B cell (primary cell): Measurements from ENCODE around the gene TSHR. TPM values are rescaled to one million over a fixed set of nuclear protein-coding genes. Genes with fewer than 3 reads are reported as not detected.

ENCODE experiments used
- ATAC-seq: fragments of 200-7000 bp; cut with Tn5 transposase; one replicate; pipeline ENCODE4 v1.10.0; 2021; ENCODE audit warnings: low read depth, mild to moderate bottlenecking, moderate number of reproducible peaks, moderate library complexity
- CTCF ChIA-PET: fragments of 350-600 bp; sonication (Branson Sonifier 250); formaldehyde crosslinking; loops from one replicate; lab custom pipeline; 2021; ENCODE audit warnings: antibody characterized with exemption, inconsistent platforms; lab: Charles Lee
- POLR2A ChIA-PET: fragments of 350-600 bp; sonication (Branson Sonifier 250); formaldehyde crosslinking; loops from one replicate; lab custom pipeline; 2021; ENCODE audit warnings: antibody characterized with exemption; lab: Charles Lee
- DNase-seq: peaks from one replicate; pipeline ENCODE4 v3.0.0; 2013
- H2AFZ ChIP-seq: 2 replicates; pipeline ENCODE4 v1.6.1; 2012; ENCODE audit warnings: mild to moderate bottlenecking, low read depth, low read length; ENCODE audit not compliant: insufficient read depth, poor library complexity, severe bottlenecking
- H3K27ac ChIP-seq, 2 donors: 1 replicate in 1 of 2; 2 replicates in 1 of 2; pipeline ENCODE4 v1.5.1; 2012 to 2013; ENCODE audit warnings: low read length in 2 of 2, mild to moderate bottlenecking in 2 of 2, moderate library complexity in 1 of 2
- H3K27me3 ChIP-seq, 4 experiments: fragments of 200-600 bp in 1 of 4; sonication (generic) in 1 of 4; replicated peaks in 1 of 4; 1 replicate in 2 of 4; 2 replicates in 2 of 4; pipeline versions ENCODE4 v1.6.1 to v1.7.0; 2013 to 2016; ENCODE audit warnings: low read length in 3 of 4, mild to moderate bottlenecking in 2 of 4, mixed read lengths in 1 of 4, moderate library complexity in 1 of 4; ENCODE audit not compliant: insufficient read depth in 4 of 4, control insufficient read depth in 3 of 4; ENCODE audit errors: control extremely low read depth in 1 of 4
- H3K36me3 ChIP-seq, 2 experiments: replicated peaks in 1 of 2; 1 replicate in 1 of 2; 2 replicates in 1 of 2; pipeline versions ENCODE4 v1.6.1 to v1.7.1; 2013; ENCODE audit warnings: low read length in 1 of 2; ENCODE audit not compliant: insufficient read depth in 2 of 2, control insufficient read depth in 1 of 2; ENCODE audit errors: control extremely low read depth in 1 of 2, extremely low read depth in 1 of 2
- H3K4me1 ChIP-seq, 2 donors: fragments of 200-600 bp in 1 of 2; sonication (generic) in 1 of 2; 1 replicate in 1 of 2; 2 replicates in 1 of 2; pipeline versions ENCODE4 v1.5.1 to v1.6.1; 2013 to 2017; ENCODE audit warnings: low read length in 2 of 2; ENCODE audit not compliant: control insufficient read depth in 2 of 2, insufficient read depth in 2 of 2
- H3K4me2 ChIP-seq: replicated peaks from 2 replicates; pipeline ENCODE3; 2012; ENCODE audit warnings: mild to moderate bottlenecking, low read depth, low read length; ENCODE audit not compliant: poor library complexity, severe bottlenecking
- H3K4me3 ChIP-seq, 5 experiments: fragments of 200-600 bp in 1 of 5; sonication (generic) in 1 of 5; 1 replicate in 3 of 5; 2 replicates in 2 of 5; pipeline versions ENCODE4 v1.5.1 to v1.7.0; 2011 to 2016; ENCODE audit warnings: low read length in 4 of 5, mild to moderate bottlenecking in 4 of 5, low read depth in 2 of 5, control low read depth in 1 of 5, moderate library complexity in 1 of 5; ENCODE audit not compliant: insufficient read depth in 1 of 5; ENCODE audit errors: control extremely low read depth in 1 of 5, extremely low read depth in 1 of 5
- H3K79me2 ChIP-seq: fragments of 200-600 bp; sonication (generic); one replicate; pipeline ENCODE4 v1.6.0; 2016; ENCODE audit warnings: low read length; ENCODE audit not compliant: control insufficient read depth, insufficient read depth
- H3K9ac ChIP-seq: fragments of 200-600 bp; sonication (generic); 2 replicates; pipeline ENCODE4 v1.6.1; 2017; ENCODE audit warnings: mild to moderate bottlenecking, low read length, moderate library complexity
- H3K9me3 ChIP-seq, 3 donors: one replicate each; pipeline versions ENCODE4 v1.6.1 to v1.7.1; 2013; ENCODE audit warnings: low read length in 2 of 3; ENCODE audit not compliant: control insufficient read depth in 2 of 3, insufficient read depth in 1 of 3; ENCODE audit errors: control extremely low read depth in 1 of 3
- H4K20me1 ChIP-seq: 2 replicates; pipeline ENCODE4 v1.6.0; 2012; ENCODE audit warnings: mild to moderate bottlenecking, low read length; ENCODE audit not compliant: insufficient read depth, control insufficient read depth, poor library complexity, severe bottlenecking
- H3K27ac Mint-ChIP-seq: one replicate; pipeline ENCODE4 v1.8.0; 2021; ENCODE audit warnings: mixed read lengths
- H3K27me3 Mint-ChIP-seq: one replicate; pipeline ENCODE4 v1.8.0; 2021; ENCODE audit warnings: mixed read lengths
- H3K4me1 Mint-ChIP-seq: one replicate; pipeline ENCODE4 v1.8.0; 2021; ENCODE audit warnings: mixed read lengths
- H3K4me3 Mint-ChIP-seq: one replicate; pipeline ENCODE4 v1.8.0; 2021; ENCODE audit warnings: mixed read lengths
- H3K9me3 Mint-ChIP-seq: one replicate; pipeline ENCODE4 v1.8.0; 2022; ENCODE audit warnings: mixed read lengths; ENCODE audit not compliant: insufficient read depth
- CTCF ChIP-seq: fragments of 200-600 bp; IDR thresholded peaks from one replicate; pipeline ENCODE4 v1.8.0; 2022; ENCODE audit warnings: antibody characterized with exemption, mild to moderate bottlenecking
- EZH2 ChIP-seq: IDR thresholded peaks from 2 replicates; pipeline ENCODE4 v1.6.1; 2012; ENCODE audit warnings: borderline replicate concordance, low read depth, mild to moderate bottlenecking, moderate library complexity, low read length; ENCODE audit not compliant: insufficient read depth, poor library complexity, severe bottlenecking
- WGBS: methylation state at CpG from one replicate; pipeline ENCODE4 v1.1.5; 2013; ENCODE audit warnings: missing lambda C conversion rate; ENCODE audit not compliant: insufficient coverage; 5-methylcytosine and 5-hydroxymethylcytosine counted together
- intact Hi-C: fragments of 100-400 bp; cut with micrococcal nuclease; formaldehyde crosslinking; loops from one replicate; pipeline ENCODE4 v1.10.0; 2022
- polyA plus RNA-seq: library from polyadenylated mRNA; depleted of rRNA; stranded (reverse); fragments of >200 nt; gene quantifications from 2 replicates; pipeline ENCODE4 v1.2.3, GENCODE V29; 2012
- total RNA-seq, 2 donors: library from RNA; stranded (reverse); fragments of 120-200 nt in 1 of 2; gene quantifications; 1 replicate in 1 of 2; 2 replicates in 1 of 2; pipeline versions ENCODE4 v1.2.3 to v1.2.4, GENCODE V29; 2013 to 2022

TSHR gene
- total and polyA plus RNA-seq, 2 donors (not counting 1 experiment from before 2014, with no cell fraction given), result 0.15 to 0.37 TPM

GRCh38 chr14:81006266-81006665, 50.8 kb downstream of the TSHR start:
- Histone ChIP-seq H3K36me3 (no peaks in the 10 kb centered on the region), H3K4me2 (no peak overlapping the region), H3K27ac (no peak overlapping the region), H3K9me3 (no peaks in the 10 kb centered on the region), H3K9ac (no peak overlapping the region), H3K4me1 (no peaks in the 10 kb centered on the region), H3K4me3 (no peak overlapping the region), H3K79me2 (no peaks in the 10 kb centered on the region), H3K27me3 (no peaks in the 10 kb centered on the region), H4K20me1 (no peaks in the 10 kb centered on the region), H2AFZ (no peak overlapping the region)
- Mint-ChIP-seq H3K4me3 (no peak overlapping the region), H3K27ac (no peak overlapping the region), H3K9me3 (no peaks in the 10 kb centered on the region), H3K4me1 (no peaks in the 10 kb centered on the region), H3K27me3 (peaks cover 3% of the 10 kb centered on the region)
- no peak for ATAC-seq
- TF ChIP-seq CTCF (no peak), EZH2 (no peak)
- no peak for DNase-seq
- CTCF ChIA-PET, result no interaction called here
- intact Hi-C loops, result no loop called here
- no CpG with 5 or more reads among the region's 3 CpGs for WGBS
- POLR2A ChIA-PET, result no interaction called here

- H3K4me3 ChIP-seq, result no peak overlapping the region
- intact Hi-C loops, result no loop called here
- no peak overlapping the region for H3K27ac ChIP-seq
- no peaks in the 10 kb centered on the region for H3K79me2 ChIP-seq
- POLR2A ChIA-PET, result no interaction called here
- Mint-ChIP-seq H3K4me1 (no peaks in the 10 kb centered on the region), H3K27ac (no peak overlapping the region), H3K9me3 (no peaks in the 10 kb centered on the region), H3K27me3 (no peaks in the 10 kb centered on the region), H3K4me3 (no peak overlapping the region)
- no CpG with 5 or more reads among the region's 1 CpG for WGBS
- no peaks in the 10 kb centered on the region for H3K27me3 ChIP-seq
- CTCF ChIA-PET, result no interaction called here
- no peak for TF ChIP-seq EZH2
- no peak for TF ChIP-seq CTCF
- no peaks in the 10 kb centered on the region for H3K9me3 ChIP-seq
- H2AFZ ChIP-seq, result no peak overlapping the region
- H3K9ac ChIP-seq, result no peak overlapping the region
- ATAC-seq (no peak), DNase-seq (no peak)
- no peaks in the 10 kb centered on the region for H4K20me1 ChIP-seq
- no peaks in the 10 kb centered on the region for H3K36me3 ChIP-seq
- no peaks in the 10 kb centered on the region for H3K4me1 ChIP-seq
- no peak overlapping the region for H3K4me2 ChIP-seq
These were observed 51.7 kb downstream of the TSHR start for GRCh38 chr14:81007131-81007530.
